Fibroblast of skin of left biceps (primary cell): ENCODE results near the gene ISG20.

ENCODE experiments used
- DNase-seq, 2 experiments: peaks; one replicate each; pipeline ENCODE4 v3.0.0-alpha.2; 2013; ENCODE audit warnings: low read depth in 2 of 2

Gene ISG20

DNA sequence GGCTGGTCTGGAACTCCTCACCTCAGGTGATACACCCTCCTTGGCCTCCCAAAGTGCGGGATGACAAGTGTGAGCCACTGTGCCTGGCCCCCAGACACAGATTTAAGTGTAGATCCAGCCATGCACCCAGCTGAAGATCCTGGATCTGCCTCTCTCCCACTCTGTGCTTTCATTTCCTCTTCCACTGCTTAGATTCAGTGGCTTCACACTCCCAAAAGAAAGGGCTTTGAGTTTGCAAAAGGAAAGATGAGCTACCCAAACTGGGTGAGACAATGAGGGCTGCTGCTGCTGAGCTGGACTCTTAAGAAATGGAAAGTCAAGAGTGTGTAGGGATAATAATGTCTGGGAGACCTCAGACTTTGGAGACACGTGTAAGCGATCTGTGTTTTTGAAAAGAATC, 45.5 kb downstream of the ISG20 start:
- DNase-seq: no peak

DNA sequence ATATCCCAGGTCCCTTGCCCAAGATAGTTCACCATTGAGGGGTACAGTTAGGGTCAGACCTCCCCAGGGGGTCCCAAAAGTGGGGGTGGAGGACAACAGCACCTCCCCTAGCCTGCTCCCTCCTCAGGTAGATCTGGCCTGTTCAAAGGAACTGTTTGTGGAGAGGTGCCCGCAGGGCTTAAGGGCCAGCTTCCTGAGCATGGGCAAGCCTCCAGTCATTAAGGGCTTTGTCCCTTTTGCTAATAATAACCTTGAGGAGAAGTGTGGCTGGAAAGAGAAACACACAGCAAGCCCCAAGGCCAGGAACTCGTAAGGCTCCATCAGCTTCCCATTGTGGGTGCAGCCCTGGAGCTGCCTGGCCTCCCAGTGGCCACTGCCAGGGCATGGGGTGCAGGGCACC, 47.4 kb downstream of the ISG20 start:
- no peak for DNase-seq

DNA sequence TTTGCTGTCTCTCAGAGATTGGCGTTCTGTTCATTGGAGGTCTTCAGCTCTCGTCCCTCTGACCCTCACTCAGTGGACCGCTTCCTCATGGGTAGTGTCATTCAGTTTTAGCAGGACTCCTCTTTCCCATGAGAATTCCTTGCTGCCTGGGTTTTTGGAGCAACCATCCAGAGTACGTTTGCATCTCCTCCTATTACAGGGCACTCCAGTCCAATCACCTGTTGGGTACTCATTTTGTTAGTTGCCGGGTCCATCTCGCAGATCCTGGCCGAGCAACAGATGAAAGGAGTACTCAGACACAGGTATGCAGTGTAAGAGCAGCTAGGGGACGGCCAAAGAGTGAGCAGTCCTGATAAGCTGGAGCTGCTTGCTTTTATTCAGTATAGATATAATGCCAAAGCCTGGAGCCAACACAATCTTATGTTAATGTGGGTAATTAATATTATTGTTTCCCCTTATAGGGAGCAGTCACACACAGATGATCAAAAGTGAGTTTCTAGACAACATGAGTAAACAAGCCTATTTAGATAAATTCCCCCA, 49.6 kb downstream of the ISG20 start:
- DNase-seq: no peak

DNA sequence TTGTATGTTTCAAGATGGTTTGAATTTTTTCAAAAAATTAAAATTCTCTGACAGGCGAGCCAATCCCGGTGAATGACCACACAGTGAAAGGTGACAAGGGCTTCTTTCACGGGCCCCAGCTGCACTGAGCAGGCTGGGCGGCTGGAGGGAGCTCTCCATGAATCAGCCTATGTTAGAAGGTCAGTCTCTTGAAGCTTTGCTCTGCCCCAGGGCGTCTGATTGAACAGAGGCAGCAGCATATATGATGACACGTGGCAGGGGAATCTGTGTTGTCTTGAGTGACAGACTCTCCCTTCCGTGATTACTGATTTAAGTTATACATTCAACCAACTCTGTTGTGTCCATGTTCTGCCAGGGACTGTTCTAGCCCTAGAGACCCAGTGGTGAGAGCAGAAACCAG, 51.5 kb downstream of the ISG20 start:
- no peak for DNase-seq

DNA sequence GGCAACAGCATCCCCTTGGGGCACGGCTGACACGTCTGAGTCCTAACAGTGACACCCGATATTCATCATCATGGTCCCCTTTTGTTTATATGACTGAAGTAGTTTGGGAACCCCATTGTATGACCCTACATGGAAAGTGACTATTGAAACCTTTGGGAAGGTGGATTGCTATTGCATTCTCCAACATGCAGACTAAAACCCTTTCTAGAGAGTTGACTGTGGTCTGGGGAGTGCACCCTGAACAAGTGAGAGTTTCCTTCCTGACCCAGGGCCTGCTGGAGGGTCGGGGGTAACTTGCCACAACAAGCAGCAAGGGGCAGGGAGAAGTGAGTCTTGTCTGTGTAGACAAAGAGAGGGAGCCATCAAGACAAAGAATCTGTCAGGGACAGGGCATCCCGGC, 54.4 kb downstream of the ISG20 start:
- no peak for DNase-seq

DNA sequence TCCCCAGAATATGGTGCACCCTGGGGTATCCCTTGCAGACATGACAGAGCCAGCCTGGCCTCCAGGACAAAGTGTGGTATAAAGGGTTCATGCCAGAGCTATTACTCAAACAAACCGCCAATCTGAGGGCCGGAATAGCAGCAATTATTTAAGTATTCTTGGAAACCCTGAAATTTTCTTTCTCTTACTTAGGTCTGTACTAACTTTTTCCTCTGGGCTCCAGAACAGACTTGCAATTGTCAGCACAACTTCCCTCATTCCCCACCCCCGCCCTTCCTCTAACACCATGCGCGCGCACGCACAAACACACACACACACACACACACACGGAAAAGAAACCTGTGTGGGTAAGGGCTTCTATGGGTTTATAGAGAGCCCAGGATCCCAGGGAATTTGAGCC, 56.3 kb downstream of the ISG20 start:
- no peak for DNase-seq

DNA sequence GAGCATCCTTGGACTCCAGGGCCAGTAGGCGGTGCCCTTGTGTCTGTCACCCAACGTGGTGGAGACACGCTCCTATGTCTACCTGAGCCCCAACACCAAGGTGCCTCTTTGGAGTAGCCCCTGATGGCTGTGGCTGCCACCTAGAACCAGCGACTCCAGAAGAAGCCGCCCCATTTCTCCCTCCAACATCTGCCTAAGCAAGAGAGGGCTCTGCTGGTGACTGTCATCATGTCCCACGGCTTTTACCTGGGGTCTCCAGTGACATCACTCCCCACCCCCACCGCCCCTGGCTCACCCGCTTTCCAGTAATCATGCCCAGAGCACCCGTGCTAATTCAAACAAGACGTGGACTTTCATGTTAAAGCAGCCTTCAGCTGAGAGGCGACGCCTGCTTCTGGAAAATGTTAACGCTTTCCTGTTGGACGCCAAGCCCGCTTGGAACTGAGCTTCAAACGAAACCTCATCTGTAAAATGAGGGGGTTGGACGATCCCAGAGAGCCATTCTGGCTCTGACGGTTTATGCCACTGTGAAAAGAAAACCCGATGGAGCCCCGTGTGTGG, 57.0 kb downstream of the ISG20 start:
- no peak for DNase-seq

DNA sequence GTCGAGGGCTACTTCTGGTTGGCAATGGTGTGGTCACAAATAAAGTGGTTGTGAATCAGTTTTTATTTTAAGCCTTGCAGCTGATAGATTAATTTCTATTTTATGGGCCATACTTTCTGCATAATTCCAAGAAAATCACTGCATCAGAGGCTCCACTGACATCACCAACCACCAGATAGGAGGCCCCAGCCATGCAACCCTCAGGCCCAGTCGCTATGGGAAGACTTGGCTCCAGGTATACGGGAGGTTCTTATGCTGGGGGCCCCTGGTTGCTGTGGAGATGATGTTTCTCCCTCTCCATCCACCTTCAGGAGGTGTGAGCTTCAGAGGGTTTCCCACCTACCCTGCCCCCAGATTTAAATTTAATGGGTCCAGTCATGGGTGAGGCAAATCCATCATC, 57.4 kb downstream of the ISG20 start:
- no peak for DNase-seq

DNA sequence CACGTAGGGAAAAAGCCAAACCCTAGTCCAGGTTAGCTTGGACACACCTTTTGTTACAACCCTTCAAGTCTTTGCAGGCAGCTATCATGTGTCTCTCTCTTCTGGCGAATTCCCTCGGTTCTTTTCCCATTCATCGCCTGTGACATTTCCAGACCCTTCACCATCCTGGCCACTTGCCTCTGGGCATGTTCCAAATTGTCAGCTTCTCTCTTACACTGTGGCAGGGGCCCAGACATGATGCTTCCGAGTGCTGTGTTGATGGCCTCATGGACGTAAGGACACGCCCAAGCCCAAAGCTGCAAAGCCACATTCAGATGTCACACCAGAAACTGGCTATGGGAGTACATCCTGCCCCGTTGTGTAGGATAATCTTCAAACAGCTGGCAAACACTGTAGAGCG, 58.5 kb downstream of the ISG20 start:
- DNase-seq: no peak

DNA sequence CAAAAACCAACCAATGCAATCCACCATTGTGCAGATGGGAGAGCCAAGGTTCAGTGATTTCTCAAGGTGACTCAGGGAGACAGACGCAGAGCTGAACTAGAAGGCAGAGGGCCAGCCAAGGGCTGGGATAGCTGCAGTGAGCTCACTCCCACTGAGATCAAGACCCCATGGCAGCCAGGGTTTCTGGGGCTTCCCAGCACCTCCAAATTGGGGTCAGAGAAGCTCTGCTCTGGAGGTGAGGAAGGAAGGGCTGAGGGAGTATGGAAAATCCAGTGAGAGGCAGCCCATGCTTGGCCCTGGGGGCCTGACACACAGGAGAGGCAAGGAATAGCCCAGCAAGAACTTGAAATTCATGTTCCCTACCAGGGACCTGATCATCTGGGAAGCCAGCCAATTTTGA, 61.0 kb downstream of the ISG20 start:
- DNase-seq: no peak

DNA sequence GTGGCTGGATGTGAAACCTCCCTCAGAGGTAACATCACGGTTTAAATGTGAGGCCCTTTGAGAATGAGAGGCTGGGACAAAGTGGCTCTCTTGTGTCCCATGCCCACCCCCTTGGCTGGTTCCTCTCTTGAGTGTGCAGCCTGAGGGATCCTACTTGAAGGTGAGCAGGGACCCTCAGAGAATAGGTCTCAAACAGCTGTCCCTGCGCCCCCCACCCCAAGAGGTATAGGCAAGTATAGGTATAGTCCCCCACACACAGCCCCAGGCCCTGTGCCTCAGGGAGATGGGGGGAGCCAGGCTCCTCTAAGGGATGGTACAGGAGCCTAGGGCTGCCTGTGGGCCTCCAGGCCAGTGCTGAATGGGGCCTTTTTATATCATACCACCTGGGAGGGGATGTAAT, 61.9 kb downstream of the ISG20 start:
- DNase-seq: no peak

DNA sequence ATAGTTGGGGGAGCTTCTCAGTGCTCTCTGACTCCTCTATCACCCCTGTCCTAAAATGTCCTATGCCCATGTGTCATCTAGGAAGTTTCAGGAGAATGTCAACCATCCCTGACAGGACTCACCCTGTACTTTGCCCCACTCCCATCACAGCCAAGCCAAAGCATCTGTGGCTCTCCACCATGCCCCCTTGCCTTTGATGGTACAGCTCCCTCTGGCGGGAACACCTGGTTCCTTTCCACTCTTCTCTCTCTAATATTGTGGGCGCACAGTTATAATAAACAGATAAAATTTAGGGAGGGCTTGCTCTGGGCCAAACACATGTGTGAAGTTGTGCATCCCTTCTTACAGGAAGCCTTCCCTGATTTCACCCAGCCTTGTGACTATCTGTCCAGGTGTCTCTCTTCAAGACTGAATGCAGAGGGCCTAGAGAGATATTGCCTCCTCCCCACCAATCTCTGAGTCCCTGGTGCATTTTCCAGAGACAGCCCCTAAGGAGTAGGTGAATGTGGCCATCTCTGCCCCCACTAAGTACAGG, 62.8 kb downstream of the ISG20 start:
- no peak for DNase-seq

DNA sequence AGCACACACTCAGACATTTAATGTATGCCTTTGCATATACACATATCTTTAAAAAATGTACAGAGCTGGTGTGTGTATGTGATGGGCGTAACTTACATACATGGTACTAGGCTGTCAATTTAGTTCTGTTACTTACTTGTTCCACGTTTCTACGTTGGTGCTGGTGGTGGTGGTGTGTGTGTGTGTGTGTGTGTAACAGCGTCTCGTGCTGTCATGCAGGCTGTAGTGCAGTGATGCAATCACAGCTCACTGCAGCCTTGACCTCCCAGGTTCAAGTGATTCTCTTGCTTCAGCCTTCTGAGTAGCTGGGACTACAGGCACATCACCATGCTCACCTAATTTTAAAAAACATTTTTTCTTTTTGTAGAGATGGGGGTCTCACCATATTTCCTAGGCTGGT, 64.2 kb downstream of the ISG20 start:
- no peak for DNase-seq

DNA sequence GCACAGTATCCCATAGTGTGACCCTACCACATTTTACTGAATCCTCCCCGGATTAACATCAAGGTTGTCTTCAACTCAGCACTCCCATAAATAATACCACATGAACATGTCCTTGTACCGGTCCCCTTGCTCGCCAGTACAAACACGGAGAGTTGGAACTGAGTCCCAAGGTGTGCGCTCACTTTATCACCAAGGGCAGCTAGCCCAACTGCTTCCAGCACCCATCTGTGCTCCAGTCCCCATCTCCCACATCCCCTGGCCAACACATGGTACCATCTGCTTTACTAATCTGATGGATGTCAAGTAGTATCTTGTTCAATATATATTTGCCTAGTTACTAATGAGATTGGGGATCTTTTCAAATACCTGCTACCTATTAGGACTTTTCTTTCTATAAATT, 64.7 kb downstream of the ISG20 start:
- DNase-seq: no peak

DNA sequence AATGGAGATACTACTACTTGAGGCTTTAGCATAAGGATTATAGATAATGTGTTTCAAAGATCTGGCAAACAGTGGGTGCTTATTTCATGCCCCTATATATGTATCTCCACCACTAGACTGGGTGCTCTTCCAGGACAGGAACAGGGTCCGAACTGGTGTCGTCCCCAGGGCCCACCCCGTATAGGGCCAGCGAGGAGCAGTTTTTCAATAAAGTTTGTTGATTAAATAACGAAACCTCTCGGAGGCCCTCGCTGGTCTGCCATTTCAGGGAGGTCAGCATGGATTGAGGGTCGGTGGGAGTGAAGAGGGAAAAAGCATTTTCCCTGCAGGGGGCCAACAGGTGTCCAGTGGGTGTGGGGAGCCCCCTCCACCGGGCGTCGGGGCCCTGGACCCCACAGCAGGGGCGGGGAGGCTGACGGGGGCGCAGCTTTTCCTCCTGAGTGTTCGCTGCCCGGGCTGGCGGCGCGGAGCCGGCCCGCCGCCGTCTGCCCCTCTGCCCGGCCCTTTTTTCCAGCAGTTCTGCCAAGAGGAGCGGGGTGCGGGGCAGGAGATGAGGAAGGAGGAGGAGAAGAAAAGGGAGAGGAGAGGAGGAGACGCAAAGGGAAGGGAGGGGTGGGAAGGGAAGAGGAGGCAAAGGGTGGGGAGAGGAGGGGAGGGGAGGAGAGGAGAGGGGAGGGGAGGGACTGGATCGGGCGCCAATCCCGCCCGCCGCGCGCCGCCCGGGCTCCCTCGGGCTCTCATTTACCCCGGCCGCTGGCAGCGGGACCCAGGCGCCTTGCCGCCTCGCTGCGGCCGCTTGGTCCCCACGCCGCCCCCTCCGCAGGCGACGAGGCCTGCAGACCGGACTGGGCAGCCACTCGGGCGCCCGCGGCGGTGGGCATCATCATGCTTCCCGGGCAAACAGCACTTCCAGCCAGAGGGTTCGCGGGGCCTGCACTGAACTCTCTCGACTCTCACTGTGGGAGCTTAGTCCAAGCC, 66.3 kb downstream of the ISG20 start:
- peak; percentile 24 to 30 for DNase-seq

DNA sequence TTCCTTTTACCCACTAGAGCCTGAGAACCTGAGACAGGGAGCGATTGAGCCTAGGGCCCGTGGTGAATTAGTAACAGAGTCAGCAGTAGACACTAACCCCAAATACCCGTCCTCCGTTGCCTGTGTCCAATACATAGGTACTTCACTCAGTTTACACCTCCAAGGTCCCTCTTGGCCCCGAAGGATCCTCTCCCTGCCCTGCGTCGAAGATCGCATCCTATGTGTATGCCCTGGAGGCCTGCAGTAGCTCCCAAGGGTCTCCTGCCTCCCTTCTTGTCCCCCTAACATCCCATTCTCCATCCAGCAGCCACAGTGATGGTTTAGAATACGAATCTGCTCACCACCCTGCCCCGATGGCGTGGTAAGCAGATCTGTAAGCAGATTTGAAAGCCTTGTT, 67.0 kb downstream of the ISG20 start:
- DNase-seq: no peak
